Articular chondrocyte of knee joint (primary cell): ENCODE results near the gene TCN2. TPM values are rescaled to one million over a fixed set of nuclear protein-coding genes. Genes with fewer than 3 reads are reported as not detected.

Experiments
- total RNA-seq: library from RNA; depleted of rRNA; stranded (reverse); fragments of >200 nt; gene quantifications from 2 replicates; pipeline ENCODE4 v1.2.3, GENCODE V29; 2012

Gene TCN2
- total RNA-seq, result 4.4 and 5.5 TPM in 2 replicates

GRCh38 chr22:30606455-30607299, at the start of gene TCN2:
TCN2 (plus strand) TSS chr22:30607174; CDS start chr22:30607332, 158 bp downstream.

GRCh38 chr22:30574095-30574981, 32.6 kb upstream of the TCN2 start, which contains the start of gene GAL3ST1:
GAL3ST1 (minus strand) TSS chr22:30574665; CDS start chr22:30557392, 17,273 bp downstream.

GRCh38 chr22:30591588-30592359, 15.2 kb upstream of the TCN2 start, which contains the start of gene PES1:
PES1 (minus strand) TSS chr22:30591910; CDS start chr22:30591833, 77 bp downstream.

GRCh38 chr22:30635273-30636225, 28.6 kb downstream of the TCN2 start, which contains the start of gene SLC35E4:
SLC35E4 (plus strand) TSS chr22:30635781; CDS start chr22:30636451, 670 bp downstream.

GRCh38 chr22:30667494-30668385, 60.8 kb downstream of the TCN2 start, which contains the start of gene DUSP18:
DUSP18 (minus strand) TSS chr22:30667875; CDS start chr22:30664003, 3,872 bp downstream.

Other genes starting within 250 kb of the TCN2 start
- 12.8 and 13.5 TPM in 2 replicates for gene RNF215, start 219.8 kb upstream of the TCN2 start, total RNA-seq
- gene SEC14L2, start 210.2 kb upstream of the TCN2 start, total RNA-seq, result 16.3 and 18.2 TPM in 2 replicates
- gene MTFP1, start 181.4 kb upstream of the TCN2 start, total RNA-seq, result 3.1 and 6.8 TPM in 2 replicates
- gene SEC14L3, start 135.2 kb upstream of the TCN2 start, total RNA-seq, result not detected in 2 replicates
- 0.52 and 2.2 TPM in 2 replicates for gene SEC14L4, start 101.5 kb upstream of the TCN2 start, total RNA-seq
- gene SEC14L6, start 60.4 kb upstream of the TCN2 start, total RNA-seq, result 2.6 and 6.1 TPM in 2 replicates
- gene GAL3ST1, start 32.5 kb upstream of the TCN2 start, total RNA-seq, result 0.13 and 0.22 TPM in 2 replicates
- 56.1 and 63.5 TPM in 2 replicates for gene PES1, start 15.3 kb upstream of the TCN2 start, total RNA-seq
- gene SLC35E4, start 28.6 kb downstream of the TCN2 start, total RNA-seq, result 9.5 and 9.7 TPM in 2 replicates
- 13.1 and 13.6 TPM in 2 replicates for gene DUSP18, start 60.7 kb downstream of the TCN2 start, total RNA-seq
- gene OSBP2, start 87.7 kb downstream of the TCN2 start, total RNA-seq, result 1.2 and 1.4 TPM in 2 replicates